CD14-positive monocyte (primary cell): ENCODE data around the gene MORC3. TPM values are rescaled to one million over a fixed set of nuclear protein-coding genes. Genes with fewer than 3 reads are reported as not detected.

Experiments used
- DNase-seq, 3 donors: peaks; one replicate each; pipeline ENCODE4 v3.0.0-alpha.2; 2011 to 2022
- H2AFZ ChIP-seq: 2 replicates; pipeline ENCODE4 v1.6.0; 2012; ENCODE audit warnings: mild to moderate bottlenecking, low read depth, low read length, inconsistent platforms; ENCODE audit not compliant: insufficient read depth, poor library complexity, severe bottlenecking
- H3K27ac ChIP-seq, 2 donors: 1 replicate in 1 of 2; 2 replicates in 1 of 2; pipeline ENCODE4 v1.5.1; 2012 to 2013; ENCODE audit warnings: low read length in 2 of 2, control low read depth in 1 of 2, inconsistent platforms in 1 of 2, low read depth in 1 of 2, mild to moderate bottlenecking in 1 of 2
- H3K27me3 ChIP-seq, 2 donors: one replicate each; pipeline versions ENCODE4 v1.6.0 to v1.6.1; 2011 to 2013; ENCODE audit warnings: low read length in 2 of 2; ENCODE audit not compliant: control insufficient read depth in 2 of 2, insufficient read depth in 2 of 2
- H3K36me3 ChIP-seq, 2 donors: replicated peaks in 1 of 2; 1 replicate in 1 of 2; 2 replicates in 1 of 2; pipeline versions ENCODE4 v1.5.1 to v1.6.1; 2012 to 2013; ENCODE audit warnings: low read length in 2 of 2, control low read depth in 1 of 2, inconsistent platforms in 1 of 2, mild to moderate bottlenecking in 1 of 2; ENCODE audit not compliant: insufficient read depth in 2 of 2, control insufficient read depth in 1 of 2
- H3K4me1 ChIP-seq, 2 donors: 1 replicate in 1 of 2; 2 replicates in 1 of 2; pipeline versions ENCODE4 v1.5.1 to v1.6.1; 2012 to 2013; ENCODE audit warnings: low read length in 2 of 2, control low read depth in 1 of 2, inconsistent platforms in 1 of 2, mild to moderate bottlenecking in 1 of 2, moderate library complexity in 1 of 2; ENCODE audit not compliant: insufficient read depth in 2 of 2, control insufficient read depth in 1 of 2
- H3K4me2 ChIP-seq: replicated peaks from 2 replicates; pipeline ENCODE3; 2012; ENCODE audit warnings: low read length, moderate library complexity, mild to moderate bottlenecking; ENCODE audit not compliant: poor library complexity, severe bottlenecking; ENCODE audit errors: extremely low read depth
- H3K4me3 ChIP-seq, 3 experiments: fragments of 200-600 bp in 1 of 3; sonication (generic) in 1 of 3; replicated peaks in 1 of 3; 1 replicate in 2 of 3; 2 replicates in 1 of 3; pipeline ENCODE4 v1.5.1; 2011 to 2013; ENCODE audit warnings: low read length in 3 of 3, mild to moderate bottlenecking in 3 of 3, control low read depth in 2 of 3, low read depth in 2 of 3, inconsistent platforms in 1 of 3, moderate library complexity in 1 of 3
- H3K79me2 ChIP-seq: 2 replicates; pipeline ENCODE4 v1.6.0; 2012; ENCODE audit warnings: mild to moderate bottlenecking, control low read depth, inconsistent platforms, low read length, moderate library complexity; ENCODE audit not compliant: insufficient read depth
- H3K9ac ChIP-seq: 2 replicates; pipeline ENCODE4 v1.6.0; 2017; ENCODE audit warnings: low read length, mild to moderate bottlenecking; ENCODE audit not compliant: insufficient read depth, poor library complexity, severe bottlenecking
- H3K9me3 ChIP-seq, 2 donors: replicated peaks in 1 of 2; 1 replicate in 1 of 2; 2 replicates in 1 of 2; pipeline versions ENCODE4 v1.5.1 to v1.6.1; 2012 to 2013; ENCODE audit warnings: low read length in 2 of 2, control low read depth in 1 of 2; ENCODE audit not compliant: control insufficient read depth in 1 of 2, insufficient read depth in 1 of 2
- H4K20me1 ChIP-seq: 2 replicates; pipeline ENCODE4 v1.6.0; 2012; ENCODE audit warnings: mild to moderate bottlenecking, low read length, control low read depth, moderate library complexity; ENCODE audit not compliant: insufficient read depth
- H3K27ac Mint-ChIP-seq, 7 donors: one replicate each; pipeline ENCODE4 v1.8.0; 2020; ENCODE audit warnings: mild to moderate bottlenecking in 7 of 7, mixed read lengths in 7 of 7, moderate library complexity in 6 of 7, inconsistent platforms in 2 of 7
- H3K27me3 Mint-ChIP-seq, 3 donors: one replicate each; pipeline ENCODE4 v1.8.0; 2021 to 2022; ENCODE audit warnings: low read depth in 3 of 3, mild to moderate bottlenecking in 3 of 3, mixed read lengths in 3 of 3, moderate library complexity in 3 of 3, inconsistent platforms in 1 of 3
- H3K36me3 Mint-ChIP-seq, 2 donors: one replicate each; pipeline ENCODE4 v1.8.0; 2020; ENCODE audit warnings: mixed read lengths in 2 of 2, inconsistent platforms in 1 of 2, mild to moderate bottlenecking in 1 of 2
- H3K4me1 Mint-ChIP-seq: one replicate; pipeline ENCODE4 v1.8.0; 2020; ENCODE audit warnings: mild to moderate bottlenecking, mixed read lengths
- H3K4me3 Mint-ChIP-seq, 2 donors: one replicate each; pipeline ENCODE4 v1.8.0; 2020; ENCODE audit warnings: mild to moderate bottlenecking in 2 of 2, mixed read lengths in 2 of 2, moderate library complexity in 1 of 2
- H3K9me3 Mint-ChIP-seq, 7 donors: one replicate each; pipeline ENCODE4 v1.8.0; 2020 to 2022; ENCODE audit warnings: mixed read lengths in 7 of 7, mild to moderate bottlenecking in 6 of 7, moderate library complexity in 6 of 7, inconsistent platforms in 2 of 7
- WGBS: methylation state at CpG from one replicate; pipeline ENCODE4 v1.1.5; 2013; ENCODE audit warnings: missing lambda C conversion rate; ENCODE audit not compliant: insufficient coverage; 5-methylcytosine and 5-hydroxymethylcytosine counted together
- intact Hi-C, 2 donors: fragments of 100-400 bp; cut with micrococcal nuclease; formaldehyde crosslinking; loops; one replicate each; pipeline versions ENCODE4 v1.15.0 to v1.15.1; 2023
- polyA plus RNA-seq, 3 donors: library from polyadenylated mRNA; depleted of rRNA in 1 of 3; unstranded in 2 of 3; stranded (reverse) in 1 of 3; fragments of 300-500 nt in 2 of 3; fragments of >200 nt in 1 of 3; fragmentation: Illumina TruSeq in 2 of 3; gene quantifications; 1 replicate in 2 of 3; 2 replicates in 1 of 3; pipeline ENCODE4 v1.2.3, GENCODE V29; 2012 to 2021
- TF ChIP-seq, protein P1 (sequence below): fragments of 200-600 bp; IDR thresholded peaks from one replicate; pipeline ENCODE4 v1.8.0; 2022; ENCODE audit warnings: antibody characterized with exemption, mild to moderate bottlenecking

MORC3 gene
- polyA plus RNA-seq, 3 donors = 16.3 to 27.6 (median 25.5) TPM

DNA sequence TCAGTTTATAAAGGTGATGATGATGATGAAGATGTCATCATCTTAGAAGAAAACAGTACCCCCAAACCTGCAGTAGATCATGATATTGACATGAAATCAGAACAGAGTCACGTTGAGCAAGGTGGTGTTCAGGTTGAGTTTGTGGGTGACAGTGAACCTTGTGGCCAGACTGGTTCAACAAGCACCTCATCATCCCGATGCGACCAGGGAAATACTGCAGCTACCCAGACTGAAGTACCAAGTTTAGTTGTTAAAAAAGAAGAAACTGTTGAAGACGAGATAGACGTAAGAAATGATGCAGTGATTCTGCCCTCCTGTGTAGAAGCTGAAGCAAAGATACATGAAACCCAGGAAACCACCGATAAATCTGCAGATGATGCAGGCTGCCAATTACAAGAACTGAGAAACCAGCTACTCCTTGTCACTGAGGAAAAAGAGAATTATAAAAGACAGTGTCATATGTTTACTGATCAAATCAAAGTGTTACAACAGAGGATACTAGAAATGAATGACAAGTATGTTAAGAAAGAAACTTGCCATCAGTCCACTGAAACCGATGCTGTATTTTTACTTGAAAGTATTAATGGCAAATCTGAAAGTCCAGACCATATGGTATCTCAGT is 49.2 kb downstream of the MORC3 start:
- H3K27me3 Mint-ChIP-seq = peaks cover 0 to 2% (median 0%) of the 10 kb centered on the region in 3 donors
- no peak overlapping the region for H3K9ac ChIP-seq
- H3K9me3 ChIP-seq = no peaks in the 10 kb centered on the region
- DNase-seq = no peak
- no peak overlapping the region for H3K27ac ChIP-seq
- H3K4me1 Mint-ChIP-seq = no peaks in the 10 kb centered on the region
- intact Hi-C loops = no loop called here
- no peaks in the 10 kb centered on the region for H3K27me3 ChIP-seq
- H3K4me3 ChIP-seq = no peak overlapping the region
- H4K20me1 ChIP-seq = peaks cover 89% of the 10 kb centered on the region
- WGBS = 98% methylated on average over 7 of the region's 7 CpGs
- no peaks in the 10 kb centered on the region for H3K9me3 Mint-ChIP-seq
- peaks cover 91 to 99% of the 10 kb centered on the region in 2 donors for H3K36me3 ChIP-seq
- H3K36me3 Mint-ChIP-seq = peaks cover 84 to 96% of the 10 kb centered on the region in 2 donors
- peaks cover 5% of the 10 kb centered on the region for H3K79me2 ChIP-seq
- H3K4me1 ChIP-seq = no peaks in the 10 kb centered on the region
- no peak overlapping the region for H3K27ac Mint-ChIP-seq
- H3K4me2 ChIP-seq = no peak overlapping the region
- H3K4me3 Mint-ChIP-seq = no peak overlapping the region
- no peak overlapping the region for H2AFZ ChIP-seq
- TF ChIP-seq, protein P1, sequence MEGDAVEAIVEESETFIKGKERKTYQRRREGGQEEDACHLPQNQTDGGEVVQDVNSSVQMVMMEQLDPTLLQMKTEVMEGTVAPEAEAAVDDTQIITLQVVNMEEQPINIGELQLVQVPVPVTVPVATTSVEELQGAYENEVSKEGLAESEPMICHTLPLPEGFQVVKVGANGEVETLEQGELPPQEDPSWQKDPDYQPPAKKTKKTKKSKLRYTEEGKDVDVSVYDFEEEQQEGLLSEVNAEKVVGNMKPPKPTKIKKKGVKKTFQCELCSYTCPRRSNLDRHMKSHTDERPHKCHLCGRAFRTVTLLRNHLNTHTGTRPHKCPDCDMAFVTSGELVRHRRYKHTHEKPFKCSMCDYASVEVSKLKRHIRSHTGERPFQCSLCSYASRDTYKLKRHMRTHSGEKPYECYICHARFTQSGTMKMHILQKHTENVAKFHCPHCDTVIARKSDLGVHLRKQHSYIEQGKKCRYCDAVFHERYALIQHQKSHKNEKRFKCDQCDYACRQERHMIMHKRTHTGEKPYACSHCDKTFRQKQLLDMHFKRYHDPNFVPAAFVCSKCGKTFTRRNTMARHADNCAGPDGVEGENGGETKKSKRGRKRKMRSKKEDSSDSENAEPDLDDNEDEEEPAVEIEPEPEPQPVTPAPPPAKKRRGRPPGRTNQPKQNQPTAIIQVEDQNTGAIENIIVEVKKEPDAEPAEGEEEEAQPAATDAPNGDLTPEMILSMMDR = no peak

DNA sequence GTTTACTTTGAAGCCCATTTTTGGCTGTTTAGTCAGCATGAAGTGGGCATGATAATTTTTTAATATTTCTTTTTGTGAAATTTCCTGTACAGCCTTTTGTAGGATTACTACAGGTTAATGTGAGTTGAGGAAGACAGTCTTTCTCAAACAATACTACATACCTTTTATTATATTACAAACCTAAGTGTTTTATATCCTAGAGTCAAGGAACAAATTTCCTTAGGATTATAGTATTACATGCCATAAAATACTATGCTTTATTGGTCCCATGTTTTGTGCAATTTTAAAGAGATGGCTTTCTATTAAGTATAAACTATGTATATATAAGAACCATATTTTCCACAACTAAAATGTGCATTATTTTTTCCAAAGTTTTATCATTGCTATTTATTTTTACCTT is 56.0 kb downstream of the MORC3 start:
- intact Hi-C loops = no loop called here
- H2AFZ ChIP-seq = no peak overlapping the region
- Mint-ChIP-seq H3K36me3 (peaks cover 56 to 70% of the 10 kb centered on the region in 2 donors), H3K9me3 (no peaks in the 10 kb centered on the region), H3K27me3 (no peaks in the 10 kb centered on the region), H3K4me1 (no peaks in the 10 kb centered on the region), H3K4me3 (no peak overlapping the region), H3K27ac (no peak overlapping the region)
- peaks cover 67 to 79% of the 10 kb centered on the region in 2 donors for H3K36me3 ChIP-seq
- H3K79me2 ChIP-seq = no peaks in the 10 kb centered on the region
- no peak overlapping the region for H3K9ac ChIP-seq
- no peak overlapping the region for H3K4me3 ChIP-seq
- no peak overlapping the region for H3K4me2 ChIP-seq
- DNase-seq = no peak
- H3K4me1 ChIP-seq = no peaks in the 10 kb centered on the region
- H4K20me1 ChIP-seq = peaks cover 49% of the 10 kb centered on the region
- H3K27ac ChIP-seq = no peak overlapping the region
- no peaks in the 10 kb centered on the region for H3K9me3 ChIP-seq
- TF ChIP-seq, protein P1 = no peak
- H3K27me3 ChIP-seq = no peaks in the 10 kb centered on the region
